HUES6 (cell line): ENCODE measurements around the gene LDB2.

Experiments
- H3K27ac ChIP-seq: 2 replicates; pipeline ENCODE4 v1.7.0; 2013; ENCODE audit warnings: low read depth, mild to moderate bottlenecking, low read length, inconsistent platforms
- H3K27me3 ChIP-seq: 2 replicates; pipeline ENCODE4 v1.6.1; 2013; ENCODE audit warnings: low read length; ENCODE audit not compliant: control insufficient read depth, insufficient read depth
- H3K36me3 ChIP-seq: 2 replicates; pipeline ENCODE4 v1.6.1; 2013; ENCODE audit warnings: low read length; ENCODE audit not compliant: control insufficient read depth, insufficient read depth
- H3K4me1 ChIP-seq: 2 replicates; pipeline ENCODE4 v1.6.1; 2013; ENCODE audit warnings: low read length; ENCODE audit not compliant: control insufficient read depth, insufficient read depth
- H3K4me3 ChIP-seq: 2 replicates; pipeline ENCODE4 v1.5.1; 2013; ENCODE audit warnings: low read depth, low read length
- H3K9ac ChIP-seq: one replicate; pipeline ENCODE4 v1.6.1; 2013; ENCODE audit warnings: mild to moderate bottlenecking, low read length
- H3K9me3 ChIP-seq: 2 replicates; pipeline ENCODE4 v1.6.1; 2013; ENCODE audit warnings: low read depth, low read length; ENCODE audit not compliant: control insufficient read depth, insufficient read depth

The LDB2 gene

GRCh38 chr4:16686195-16686594 is 212.2 kb downstream of the LDB2 start:
- 0 out of 2 replicates have a peak, but pooled peaks cover 3% of the 10 kb centered on the region for H3K4me1 ChIP-seq
- H3K4me3 ChIP-seq = no peak overlapping the region
- H3K27ac ChIP-seq = no peak overlapping the region
- H3K9me3 ChIP-seq = no peaks in the 10 kb centered on the region
- H3K9ac ChIP-seq = no peak overlapping the region
- no peaks in the 10 kb centered on the region for H3K36me3 ChIP-seq
- H3K27me3 ChIP-seq = no peaks in the 10 kb centered on the region

- no peaks in the 10 kb centered on the region for H3K36me3 ChIP-seq
- H3K9me3 ChIP-seq = no peaks in the 10 kb centered on the region
- no peaks in the 10 kb centered on the region for H3K27me3 ChIP-seq
- H3K4me1 ChIP-seq = 0 out of 2 replicates have a peak, but pooled peaks cover 3% of the 10 kb centered on the region
- H3K9ac ChIP-seq = no peak overlapping the region
- H3K4me3 ChIP-seq = no peak overlapping the region
- no peak overlapping the region for H3K27ac ChIP-seq
Measured at GRCh38 chr4:16685536-16685935, 212.9 kb downstream of the LDB2 start.

GRCh38 chr4:16684935-16685334 is 213.5 kb downstream of the LDB2 start:
- Histone ChIP-seq H3K4me1 (0 out of 2 replicates have a peak, but pooled peaks cover 3% of the 10 kb centered on the region), H3K4me3 (no peak overlapping the region), H3K27me3 (no peaks in the 10 kb centered on the region), H3K36me3 (no peaks in the 10 kb centered on the region), H3K9ac (no peak overlapping the region), H3K9me3 (no peaks in the 10 kb centered on the region), H3K27ac (no peak overlapping the region)

GRCh38 chr4:16684097-16684496 is 214.3 kb downstream of the LDB2 start:
- no peaks in the 10 kb centered on the region for H3K9me3 ChIP-seq
- H3K4me3 ChIP-seq = no peak overlapping the region
- no peaks in the 10 kb centered on the region for H3K36me3 ChIP-seq
- H3K27ac ChIP-seq = no peak overlapping the region
- no peaks in the 10 kb centered on the region for H3K27me3 ChIP-seq
- no peak overlapping the region for H3K9ac ChIP-seq
- H3K4me1 ChIP-seq = 0 out of 2 replicates have a peak, but pooled peaks cover 3% of the 10 kb centered on the region

GRCh38 chr4:16682975-16683374 is 215.5 kb downstream of the LDB2 start:
- Histone ChIP-seq H3K27me3 (no peaks in the 10 kb centered on the region), H3K4me3 (no peak overlapping the region), H3K4me1 (peaks cover 2% of the 10 kb centered on the region; the same call in 1 of the 2 replicates), H3K36me3 (no peaks in the 10 kb centered on the region), H3K9ac (no peak overlapping the region), H3K27ac (no peak overlapping the region), H3K9me3 (no peaks in the 10 kb centered on the region)

GRCh38 chr4:16677001-16677944 is 221.2 kb downstream of the LDB2 start:
- Histone ChIP-seq H3K27me3 (no peaks in the 10 kb centered on the region), H3K4me3 (no peak overlapping the region), H3K9me3 (no peaks in the 10 kb centered on the region), H3K4me1 (peaks cover 19% of the 10 kb centered on the region; the same call in 1 of the 2 replicates), H3K9ac (no peak overlapping the region), H3K36me3 (no peaks in the 10 kb centered on the region), H3K27ac (no peak overlapping the region)

- H3K4me1 ChIP-seq = peaks cover 19% of the 10 kb centered on the region; the same call in 1 of the 2 replicates
- H3K27me3 ChIP-seq = no peaks in the 10 kb centered on the region
- no peak overlapping the region for H3K9ac ChIP-seq
- H3K4me3 ChIP-seq = no peak overlapping the region
- no peak overlapping the region for H3K27ac ChIP-seq
- no peaks in the 10 kb centered on the region for H3K36me3 ChIP-seq
- H3K9me3 ChIP-seq = no peaks in the 10 kb centered on the region
Measured at GRCh38 chr4:16676230-16676770, 222.1 kb downstream of the LDB2 start.

- H3K36me3 ChIP-seq = no peaks in the 10 kb centered on the region
- H3K9ac ChIP-seq = no peak overlapping the region
- peaks cover 19% of the 10 kb centered on the region; the same call in 1 of the 2 replicates for H3K4me1 ChIP-seq
- no peaks in the 10 kb centered on the region for H3K27me3 ChIP-seq
- H3K27ac ChIP-seq = no peak overlapping the region
- H3K9me3 ChIP-seq = no peaks in the 10 kb centered on the region
- H3K4me3 ChIP-seq = no peak overlapping the region
Measured at GRCh38 chr4:16674082-16674481, 224.4 kb downstream of the LDB2 start.

- H3K27me3 ChIP-seq = no peaks in the 10 kb centered on the region
- peaks cover 13% of the 10 kb centered on the region; the same call in 1 of the 2 replicates for H3K4me1 ChIP-seq
- H3K9me3 ChIP-seq = no peaks in the 10 kb centered on the region
- no peak overlapping the region for H3K27ac ChIP-seq
- no peak overlapping the region for H3K4me3 ChIP-seq
- no peaks in the 10 kb centered on the region for H3K36me3 ChIP-seq
- no peak overlapping the region for H3K9ac ChIP-seq
Measured at GRCh38 chr4:16672421-16672820, 226.0 kb downstream of the LDB2 start.

- Histone ChIP-seq H3K9me3 (no peaks in the 10 kb centered on the region), H3K9ac (no peak overlapping the region), H3K4me1 (peaks cover 6% of the 10 kb centered on the region; the same call in 1 of the 2 replicates), H3K27ac (no peak overlapping the region), H3K4me3 (no peak overlapping the region), H3K36me3 (no peaks in the 10 kb centered on the region), H3K27me3 (no peaks in the 10 kb centered on the region)
Measured at GRCh38 chr4:16671741-16672140, 226.7 kb downstream of the LDB2 start.

- peaks cover 6% of the 10 kb centered on the region; the same call in 1 of the 2 replicates for H3K4me1 ChIP-seq
- no peak overlapping the region for H3K27ac ChIP-seq
- no peaks in the 10 kb centered on the region for H3K36me3 ChIP-seq
- H3K9me3 ChIP-seq = no peaks in the 10 kb centered on the region
- H3K4me3 ChIP-seq = no peak overlapping the region
- H3K9ac ChIP-seq = no peak overlapping the region
- no peaks in the 10 kb centered on the region for H3K27me3 ChIP-seq
Measured at GRCh38 chr4:16670727-16671126, 227.7 kb downstream of the LDB2 start.
